ENCODE results near the gene NFE2.
A peak's percentile ranks its signal among the peaks of the same experiment; 100 is the strongest.
"Not testable (repeated sequence)": the region's sequence is repeated elsewhere in the genome, so short reads cannot be mapped to it uniquely, and the experiment has no call there.

Gene NFE2

GRCh38 chr12:54281261-54281638 lies 19.6 kb downstream of the NFE2 start:
- not testable (repeated sequence) for H3K4me1 ChIP-seq (ENCODE audit: control insufficient read depth, insufficient read depth, low read length); H3K9me3 ChIP-seq (ENCODE audit: control insufficient read depth, insufficient read depth, low read length); DNase-seq (ENCODE audit: low read depth, low spot score); H3K27me3 ChIP-seq (ENCODE audit: control insufficient read depth, insufficient read depth, low read length)
- Histone ChIP-seq H3K27ac (ENCODE audit: low read length) (peak overlapping the region; percentile 2), H3K4me3 (ENCODE audit: low read length) (peak overlapping the region; percentile 79; the same call in 1 of the 2 replicates), H3K36me3 (ENCODE audit: control insufficient read depth, insufficient read depth, low read length) (peaks cover 27% of the 10 kb centered on the region; the same call in 1 of the 2 replicates)
- no CpG with 5 or more reads among the region's 10 CpGs for WGBS (ENCODE audit: insufficient coverage, insufficient read length)

GRCh38 chr12:54280468-54281260 lies 20.2 kb downstream of the NFE2 start, which contains the start of gene HNRNPA1:
TSS of gene HNRNPA1 (plus strand) at chr12:54280726. CDS start at chr12:54280808, 82 bp downstream.
- Histone ChIP-seq H3K4me3 (ENCODE audit: low read length) (peak within 1 kb of the TSS; percentile 79; the same call in 1 of the 2 replicates), H3K27me3 (ENCODE audit: control insufficient read depth, insufficient read depth, low read length) (no peaks in the 10 kb centered on the region), H3K9me3 (ENCODE audit: control insufficient read depth, insufficient read depth, low read length) (no peaks in the 10 kb centered on the region), H3K27ac (ENCODE audit: low read length) (peak within 1 kb of the TSS; percentile 2), H3K36me3 (ENCODE audit: control insufficient read depth, insufficient read depth, low read length) (peaks cover 22% of the 10 kb centered on the region; the same call in 1 of the 2 replicates), H3K4me1 (ENCODE audit: control insufficient read depth, insufficient read depth, low read length) (peaks cover 1% of the 10 kb centered on the region; the same call in 1 of the 2 replicates)
- DNase-seq (ENCODE audit: low read depth, low spot score): peak; percentile 99
- WGBS (ENCODE audit: insufficient coverage, insufficient read length): no CpG with 5 or more reads among the region's 48 CpGs

GRCh38 chr12:54279632-54280467 lies 21.0 kb downstream of the NFE2 start, which contains the start of gene CBX5:
TSS of gene CBX5 (minus strand) at chr12:54280122. CDS start at chr12:54257650, 22,472 bp downstream.
- H3K4me1 ChIP-seq (ENCODE audit: control insufficient read depth, insufficient read depth, low read length): peaks cover 1% of the 10 kb centered on the region; the same call in 1 of the 2 replicates

GRCh38 chr12:54279227-54279631 lies 21.6 kb downstream of the NFE2 start:
- DNase-seq (ENCODE audit: low read depth, low spot score): no peak
- no CpG with 5 or more reads among the region's 19 CpGs for WGBS (ENCODE audit: insufficient coverage, insufficient read length)
- Histone ChIP-seq H3K9me3 (ENCODE audit: control insufficient read depth, insufficient read depth, low read length) (no peaks in the 10 kb centered on the region), H3K27ac (ENCODE audit: low read length) (no peak overlapping the region), H3K36me3 (ENCODE audit: control insufficient read depth, insufficient read depth, low read length) (peaks cover 21% of the 10 kb centered on the region; the same call in 1 of the 2 replicates), H3K4me3 (ENCODE audit: low read length) (peak overlapping the region; percentile 76; the same call in 1 of the 2 replicates), H3K27me3 (ENCODE audit: control insufficient read depth, insufficient read depth, low read length) (no peaks in the 10 kb centered on the region), H3K4me1 (ENCODE audit: control insufficient read depth, insufficient read depth, low read length) (peaks cover 1% of the 10 kb centered on the region; the same call in 1 of the 2 replicates)

More at GRCh38 chr12:54279632-54280467, 21.0 kb downstream of the NFE2 start, which contains the start of gene CBX5:
- Histone ChIP-seq H3K4me3 (ENCODE audit: low read length) (peak within 1 kb of the TSS; percentile 79; the same call in 1 of the 2 replicates), H3K27me3 (ENCODE audit: control insufficient read depth, insufficient read depth, low read length) (no peaks in the 10 kb centered on the region), H3K36me3 (ENCODE audit: control insufficient read depth, insufficient read depth, low read length) (peaks cover 21% of the 10 kb centered on the region; the same call in 1 of the 2 replicates), H3K27ac (ENCODE audit: low read length) (peak within 1 kb of the TSS; percentile 2), H3K9me3 (ENCODE audit: control insufficient read depth, insufficient read depth, low read length) (no peaks in the 10 kb centered on the region)
- DNase-seq (ENCODE audit: low read depth, low spot score): peak; percentile 96
- no CpG with 5 or more reads among the region's 49 CpGs for WGBS (ENCODE audit: insufficient coverage, insufficient read length)

GRCh38 chr12:54277823-54278276 lies 23.0 kb downstream of the NFE2 start:
- no peak for DNase-seq (ENCODE audit: low read depth, low spot score)
- Histone ChIP-seq H3K36me3 (ENCODE audit: control insufficient read depth, insufficient read depth, low read length) (peaks cover 9% of the 10 kb centered on the region; the same call in 1 of the 2 replicates), H3K4me3 (ENCODE audit: low read length) (no peak overlapping the region), H3K9me3 (ENCODE audit: control insufficient read depth, insufficient read depth, low read length) (no peaks in the 10 kb centered on the region), H3K27me3 (ENCODE audit: control insufficient read depth, insufficient read depth, low read length) (no peaks in the 10 kb centered on the region), H3K4me1 (ENCODE audit: control insufficient read depth, insufficient read depth, low read length) (peaks cover 1% of the 10 kb centered on the region; the same call in 1 of the 2 replicates), H3K27ac (ENCODE audit: low read length) (no peak overlapping the region)
- WGBS (ENCODE audit: insufficient coverage, insufficient read length): no CpG with 5 or more reads among the region's 5 CpGs

- no peak for DNase-seq (ENCODE audit: low read depth, low spot score)
- no peaks in the 10 kb centered on the region for H3K9me3 ChIP-seq (ENCODE audit: control insufficient read depth, insufficient read depth, low read length)
- no peak overlapping the region for H3K27ac ChIP-seq (ENCODE audit: low read length)
- WGBS (ENCODE audit: insufficient coverage, insufficient read length): no CpG with 5 or more reads among the region's 3 CpGs
- H3K27me3 ChIP-seq (ENCODE audit: control insufficient read depth, insufficient read depth, low read length): no peaks in the 10 kb centered on the region
- no peak overlapping the region for H3K4me3 ChIP-seq (ENCODE audit: low read length)
- no peaks in the 10 kb centered on the region; the same call in 1 of the 2 replicates for H3K36me3 ChIP-seq (ENCODE audit: control insufficient read depth, insufficient read depth, low read length)
- H3K4me1 ChIP-seq (ENCODE audit: control insufficient read depth, insufficient read depth, low read length): peaks cover 1% of the 10 kb centered on the region; the same call in 1 of the 2 replicates
Observed at GRCh38 chr12:54276368-54276767, 24.4 kb downstream of the NFE2 start.

GRCh38 chr12:54273981-54274380 lies 26.8 kb downstream of the NFE2 start:
- Histone ChIP-seq H3K4me1 (ENCODE audit: control insufficient read depth, insufficient read depth, low read length) (peaks cover 1% of the 10 kb centered on the region; the same call in 1 of the 2 replicates), H3K27me3 (ENCODE audit: control insufficient read depth, insufficient read depth, low read length) (no peaks in the 10 kb centered on the region), H3K36me3 (ENCODE audit: control insufficient read depth, insufficient read depth, low read length) (no peaks in the 10 kb centered on the region; the same call in 1 of the 2 replicates), H3K27ac (ENCODE audit: low read length) (no peak overlapping the region), H3K4me3 (ENCODE audit: low read length) (no peak overlapping the region), H3K9me3 (ENCODE audit: control insufficient read depth, insufficient read depth, low read length) (no peaks in the 10 kb centered on the region)
- DNase-seq (ENCODE audit: low read depth, low spot score): no peak
- WGBS (ENCODE audit: insufficient coverage, insufficient read length): no CpG with 5 or more reads among the region's 2 CpGs

- H3K4me1 ChIP-seq (ENCODE audit: control insufficient read depth, insufficient read depth, low read length): no peaks in the 10 kb centered on the region
- H3K36me3 ChIP-seq (ENCODE audit: control insufficient read depth, insufficient read depth, low read length): no peaks in the 10 kb centered on the region; the same call in 1 of the 2 replicates
- no peak for DNase-seq (ENCODE audit: low read depth, low spot score)
- WGBS (ENCODE audit: insufficient coverage, insufficient read length): no CpG with 5 or more reads among the region's 1 CpG
- H3K9me3 ChIP-seq (ENCODE audit: control insufficient read depth, insufficient read depth, low read length): no peaks in the 10 kb centered on the region
- no peak overlapping the region for H3K27ac ChIP-seq (ENCODE audit: low read length)
- no peaks in the 10 kb centered on the region for H3K27me3 ChIP-seq (ENCODE audit: control insufficient read depth, insufficient read depth, low read length)
- H3K4me3 ChIP-seq (ENCODE audit: low read length): no peak overlapping the region
Observed at GRCh38 chr12:54272214-54272613, 28.6 kb downstream of the NFE2 start.

GRCh38 chr12:54270345-54270744 lies 30.5 kb downstream of the NFE2 start:
- no peak overlapping the region for H3K4me3 ChIP-seq (ENCODE audit: low read length)
- no peak for DNase-seq (ENCODE audit: low read depth, low spot score)
- H3K9me3 ChIP-seq (ENCODE audit: control insufficient read depth, insufficient read depth, low read length): no peaks in the 10 kb centered on the region
- H3K4me1 ChIP-seq (ENCODE audit: control insufficient read depth, insufficient read depth, low read length): no peaks in the 10 kb centered on the region
- H3K27me3 ChIP-seq (ENCODE audit: control insufficient read depth, insufficient read depth, low read length): no peaks in the 10 kb centered on the region
- no CpG with 5 or more reads among the region's 2 CpGs for WGBS (ENCODE audit: insufficient coverage, insufficient read length)
- no peaks in the 10 kb centered on the region; the same call in 1 of the 2 replicates for H3K36me3 ChIP-seq (ENCODE audit: control insufficient read depth, insufficient read depth, low read length)
- H3K27ac ChIP-seq (ENCODE audit: low read length): no peak overlapping the region

GRCh38 chr12:54266852-54267251 lies 34.0 kb downstream of the NFE2 start:
- H3K36me3 ChIP-seq (ENCODE audit: control insufficient read depth, insufficient read depth, low read length): no peaks in the 10 kb centered on the region
- H3K9me3 ChIP-seq (ENCODE audit: control insufficient read depth, insufficient read depth, low read length): no peaks in the 10 kb centered on the region
- WGBS (ENCODE audit: insufficient coverage, insufficient read length): 100% methylated on average over 1 of the region's 2 CpGs
- no peak for DNase-seq (ENCODE audit: low read depth, low spot score)
- peaks cover 5% of the 10 kb centered on the region; the same call in 1 of the 2 replicates for H3K4me1 ChIP-seq (ENCODE audit: control insufficient read depth, insufficient read depth, low read length)
- no peaks in the 10 kb centered on the region for H3K27me3 ChIP-seq (ENCODE audit: control insufficient read depth, insufficient read depth, low read length)
- H3K27ac ChIP-seq (ENCODE audit: low read length): no peak overlapping the region
- no peak overlapping the region for H3K4me3 ChIP-seq (ENCODE audit: low read length)

Measured in iPS DF 6.9 (cell line).